ENCODE results near the gene TECPR2. TPM values are rescaled to one million over a fixed set of nuclear protein-coding genes. Genes with fewer than 3 reads are reported as not detected.

TECPR2 gene, protein sequence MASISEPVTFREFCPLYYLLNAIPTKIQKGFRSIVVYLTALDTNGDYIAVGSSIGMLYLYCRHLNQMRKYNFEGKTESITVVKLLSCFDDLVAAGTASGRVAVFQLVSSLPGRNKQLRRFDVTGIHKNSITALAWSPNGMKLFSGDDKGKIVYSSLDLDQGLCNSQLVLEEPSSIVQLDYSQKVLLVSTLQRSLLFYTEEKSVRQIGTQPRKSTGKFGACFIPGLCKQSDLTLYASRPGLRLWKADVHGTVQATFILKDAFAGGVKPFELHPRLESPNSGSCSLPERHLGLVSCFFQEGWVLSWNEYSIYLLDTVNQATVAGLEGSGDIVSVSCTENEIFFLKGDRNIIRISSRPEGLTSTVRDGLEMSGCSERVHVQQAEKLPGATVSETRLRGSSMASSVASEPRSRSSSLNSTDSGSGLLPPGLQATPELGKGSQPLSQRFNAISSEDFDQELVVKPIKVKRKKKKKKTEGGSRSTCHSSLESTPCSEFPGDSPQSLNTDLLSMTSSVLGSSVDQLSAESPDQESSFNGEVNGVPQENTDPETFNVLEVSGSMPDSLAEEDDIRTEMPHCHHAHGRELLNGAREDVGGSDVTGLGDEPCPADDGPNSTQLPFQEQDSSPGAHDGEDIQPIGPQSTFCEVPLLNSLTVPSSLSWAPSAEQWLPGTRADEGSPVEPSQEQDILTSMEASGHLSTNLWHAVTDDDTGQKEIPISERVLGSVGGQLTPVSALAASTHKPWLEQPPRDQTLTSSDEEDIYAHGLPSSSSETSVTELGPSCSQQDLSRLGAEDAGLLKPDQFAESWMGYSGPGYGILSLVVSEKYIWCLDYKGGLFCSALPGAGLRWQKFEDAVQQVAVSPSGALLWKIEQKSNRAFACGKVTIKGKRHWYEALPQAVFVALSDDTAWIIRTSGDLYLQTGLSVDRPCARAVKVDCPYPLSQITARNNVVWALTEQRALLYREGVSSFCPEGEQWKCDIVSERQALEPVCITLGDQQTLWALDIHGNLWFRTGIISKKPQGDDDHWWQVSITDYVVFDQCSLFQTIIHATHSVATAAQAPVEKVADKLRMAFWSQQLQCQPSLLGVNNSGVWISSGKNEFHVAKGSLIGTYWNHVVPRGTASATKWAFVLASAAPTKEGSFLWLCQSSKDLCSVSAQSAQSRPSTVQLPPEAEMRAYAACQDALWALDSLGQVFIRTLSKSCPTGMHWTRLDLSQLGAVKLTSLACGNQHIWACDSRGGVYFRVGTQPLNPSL (N-terminal part only)
- total RNA-seq: 12.0 TPM

DNA sequence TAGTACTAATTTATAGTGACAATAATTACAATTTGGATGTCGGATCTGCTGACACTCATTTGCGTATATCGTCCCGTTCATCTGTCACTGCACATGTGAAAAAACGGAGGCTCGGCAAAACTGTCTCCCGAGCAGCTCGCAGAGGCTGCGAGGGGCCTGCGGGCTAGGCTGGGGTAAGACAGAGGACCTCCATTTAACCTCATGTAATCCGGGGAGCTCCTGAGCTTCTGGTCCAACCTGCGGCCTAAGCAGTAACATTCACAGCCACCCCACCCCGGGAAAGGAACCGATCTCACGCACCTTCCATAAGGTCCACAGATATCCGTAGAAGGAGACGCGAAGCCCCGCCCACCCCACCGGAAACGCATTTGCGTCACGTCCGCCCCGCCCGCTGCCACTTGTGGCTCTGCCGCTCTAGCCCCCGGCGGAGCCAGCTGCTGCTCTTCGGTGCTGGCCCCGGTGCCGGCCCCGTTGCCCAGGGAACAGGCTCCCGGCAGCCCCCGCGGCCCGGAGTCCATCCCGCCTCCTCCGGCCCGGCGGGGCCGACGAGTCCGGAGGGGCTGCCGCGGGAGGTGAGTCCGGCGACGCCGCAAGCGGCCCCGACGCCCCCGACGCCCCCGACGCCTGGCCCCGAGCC is at the start of gene TECPR2, which contains the start of gene CINP:
TECPR2 (plus strand) TSS at position 397 of the 637 bp plus-strand sequence. CDS start 13,781 bp downstream, outside the sequence.
CINP (minus strand) TSS at position 346 of the 637 bp plus-strand sequence; CDS start at position 307, 39 bp downstream.
- Histone ChIP-seq H3K36me3 (peaks cover 0 to 11% of the 10 kb centered on the region in 2 donors), H3K4me3 (peak within 1 kb of the TSS; percentile 82 to 92)
- intact Hi-C loops (cut with DNase I): no loop called here

DNA sequence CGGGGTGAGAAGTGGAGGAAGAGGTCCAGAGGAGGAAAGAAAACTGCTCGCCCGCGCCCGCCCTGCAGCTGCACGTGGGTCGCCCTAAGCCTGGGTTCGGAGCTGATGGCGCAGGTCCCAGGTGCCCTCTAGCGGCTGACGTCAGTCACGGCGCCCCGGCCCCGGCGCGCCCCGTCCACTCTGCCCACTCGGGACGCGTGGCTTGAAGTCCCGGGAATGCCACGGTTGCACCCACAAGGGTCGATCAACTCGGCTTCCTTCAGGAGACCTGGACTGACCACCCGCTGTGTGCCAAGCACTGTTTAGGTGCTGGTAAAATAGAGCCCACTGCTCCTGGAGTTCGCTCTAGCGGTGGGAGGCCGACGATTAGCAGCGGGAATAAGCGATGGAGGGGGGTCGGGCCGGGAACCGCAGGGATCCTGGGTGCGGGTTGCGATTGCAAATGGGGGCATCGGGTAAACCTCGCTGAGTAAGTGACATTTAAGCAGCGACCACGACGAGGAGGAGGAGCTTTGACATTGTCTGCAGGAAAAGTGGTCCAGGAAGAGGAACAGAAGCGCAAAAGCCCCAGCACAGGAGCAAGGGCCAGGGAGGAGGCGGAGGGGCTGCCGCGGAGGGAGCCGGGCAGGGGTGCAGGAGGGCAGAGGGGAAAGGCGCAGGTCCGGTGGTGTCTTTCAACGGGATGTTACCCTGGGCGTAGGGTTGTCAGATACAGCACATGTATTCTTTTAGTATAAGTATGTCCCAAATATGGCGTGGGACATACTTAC is 48.3 kb upstream of the TECPR2 start:
- Histone ChIP-seq H3K9me3 (no peaks in the 10 kb centered on the region), H3K36me3 (no peaks in the 10 kb centered on the region), H3K4me1 (peaks cover 31% of the 10 kb centered on the region), H3K4me3 (peak overlapping the region; percentile 40 to 45), H3K27me3 (no peaks in the 10 kb centered on the region), H3K27ac (peak overlapping the region; percentile 46)
- no peak for DNase-seq (ENCODE audit: extremely low spot score in 2 of 2)
- peak; percentile 70 to 80 for TF ChIP-seq POLR2AphosphoS5 (IDR thresholded peaks at IDR 0.05; ENCODE audit: insufficient read depth in 1 of 2, low read depth in 1 of 2)
- TF ChIP-seq, protein P1, sequence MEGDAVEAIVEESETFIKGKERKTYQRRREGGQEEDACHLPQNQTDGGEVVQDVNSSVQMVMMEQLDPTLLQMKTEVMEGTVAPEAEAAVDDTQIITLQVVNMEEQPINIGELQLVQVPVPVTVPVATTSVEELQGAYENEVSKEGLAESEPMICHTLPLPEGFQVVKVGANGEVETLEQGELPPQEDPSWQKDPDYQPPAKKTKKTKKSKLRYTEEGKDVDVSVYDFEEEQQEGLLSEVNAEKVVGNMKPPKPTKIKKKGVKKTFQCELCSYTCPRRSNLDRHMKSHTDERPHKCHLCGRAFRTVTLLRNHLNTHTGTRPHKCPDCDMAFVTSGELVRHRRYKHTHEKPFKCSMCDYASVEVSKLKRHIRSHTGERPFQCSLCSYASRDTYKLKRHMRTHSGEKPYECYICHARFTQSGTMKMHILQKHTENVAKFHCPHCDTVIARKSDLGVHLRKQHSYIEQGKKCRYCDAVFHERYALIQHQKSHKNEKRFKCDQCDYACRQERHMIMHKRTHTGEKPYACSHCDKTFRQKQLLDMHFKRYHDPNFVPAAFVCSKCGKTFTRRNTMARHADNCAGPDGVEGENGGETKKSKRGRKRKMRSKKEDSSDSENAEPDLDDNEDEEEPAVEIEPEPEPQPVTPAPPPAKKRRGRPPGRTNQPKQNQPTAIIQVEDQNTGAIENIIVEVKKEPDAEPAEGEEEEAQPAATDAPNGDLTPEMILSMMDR (IDR thresholded peaks at IDR 0.05): peak; percentile 83 to 92 (median 89)
- TF ChIP-seq POLR2A (IDR thresholded peaks at IDR 0.05): no peak
- intact Hi-C loops (cut with DNase I): loop anchor here (5.0 to 10.0 kb wide), 2 partner anchors 82 to 170 kb away; no protein-coding TSS in a partner anchor

More for the DNA sequence above, at the start of gene TECPR2, which contains the start of gene CINP:
- peak; percentile 98 for DNase-seq (ENCODE audit: extremely low spot score in 2 of 2)
- Histone ChIP-seq H3K27ac (peak within 1 kb of the TSS; percentile 87), H3K27me3 (no peaks in the 10 kb centered on the region), H3K9me3 (no peaks in the 10 kb centered on the region), H3K4me1 (peaks cover 28% of the 10 kb centered on the region)
- TF ChIP-seq POLR2A (IDR thresholded peaks at IDR 0.05) (peak in 1 of 2 donors; percentile 53), POLR2AphosphoS5 (IDR thresholded peaks at IDR 0.05; ENCODE audit: insufficient read depth in 1 of 2, low read depth in 1 of 2) (peak; percentile 80 to 85)
- TF ChIP-seq, protein P1 (IDR thresholded peaks at IDR 0.05): no peak

DNA sequence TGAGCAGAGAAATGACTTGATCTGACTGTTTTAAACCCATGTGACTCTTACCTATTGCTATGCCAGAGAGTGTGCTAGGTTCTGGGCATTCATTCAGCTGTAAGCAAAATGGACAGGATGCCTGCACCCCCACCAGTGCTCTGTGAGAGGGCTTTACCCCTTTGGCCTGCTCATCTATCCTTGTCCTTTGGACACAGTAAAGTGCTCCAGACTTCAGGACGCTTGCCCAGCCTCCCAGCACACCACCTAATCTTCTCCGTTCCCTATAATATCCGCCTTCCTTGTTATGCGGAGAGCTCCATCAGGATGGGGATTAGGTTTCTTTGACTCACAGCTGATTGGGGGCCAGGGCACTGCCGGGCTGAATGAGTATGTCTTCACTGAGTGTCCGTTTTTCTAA is 47.6 kb upstream of the TECPR2 start:
- no peaks in the 10 kb centered on the region for H3K36me3 ChIP-seq
- intact Hi-C loops (cut with DNase I): loop anchor here (10.0 kb wide), 1 partner anchor 170 kb away; no protein-coding TSS in a partner anchor
- no peak for TF ChIP-seq POLR2A (IDR thresholded peaks at IDR 0.05)
- no peak overlapping the region for H3K4me3 ChIP-seq
- peak overlapping the region; percentile 86 for H3K27ac ChIP-seq
- H3K9me3 ChIP-seq: no peaks in the 10 kb centered on the region
- H3K4me1 ChIP-seq: peaks cover 32% of the 10 kb centered on the region
- no peak for DNase-seq (ENCODE audit: extremely low spot score in 2 of 2)
- H3K27me3 ChIP-seq: no peaks in the 10 kb centered on the region

DNA sequence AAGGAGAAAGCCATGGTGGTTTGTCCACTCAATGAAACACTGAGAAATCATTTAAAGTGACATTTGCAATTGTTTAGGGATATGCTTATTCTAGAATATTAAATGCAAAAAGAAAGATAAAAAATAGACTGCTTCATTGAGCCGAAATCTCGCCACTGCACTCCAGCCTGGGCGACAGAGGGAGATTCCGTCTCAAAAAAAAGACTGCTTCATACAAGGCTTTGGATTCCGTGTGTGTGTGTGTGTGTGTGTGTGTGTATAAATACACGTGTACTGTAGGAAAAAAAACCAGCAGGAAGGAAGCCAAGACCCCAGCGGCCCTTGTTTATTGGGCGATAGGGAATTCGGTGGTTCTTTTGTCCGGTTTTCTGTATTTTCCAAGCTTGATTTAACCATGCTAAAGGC is 46.4 kb upstream of the TECPR2 start:
- Histone ChIP-seq H3K4me1 (peaks cover 44% of the 10 kb centered on the region), H3K9me3 (no peaks in the 10 kb centered on the region), H3K36me3 (no peaks in the 10 kb centered on the region), H3K27me3 (no peaks in the 10 kb centered on the region), H3K4me3 (peak overlapping the region; percentile 41 to 52), H3K27ac (peak overlapping the region; percentile 86)
- TF ChIP-seq POLR2A (IDR thresholded peaks at IDR 0.05): no peak
- TF ChIP-seq POLR2AphosphoS5 (IDR thresholded peaks at IDR 0.05; ENCODE audit: insufficient read depth in 1 of 2, low read depth in 1 of 2): no peak
- TF ChIP-seq, protein P1 (IDR thresholded peaks at IDR 0.05): no peak
- DNase-seq (ENCODE audit: extremely low spot score in 2 of 2): no peak
- intact Hi-C loops (cut with DNase I): loop anchor here (2.0 to 10.0 kb wide), 2 partner anchors 172 to 352 kb away; partner anchors contain the start of gene DYNC1H1
